Mesenchymal stem cell (in vitro differentiated cells and primary cell): ENCODE measurements around the gene ENO4.

Experiments
- DNase-seq: peaks from one replicate; pipeline ENCODE4 v3.0.0-alpha.2; 2013
- H2AFZ ChIP-seq: one replicate; pipeline ENCODE4 v1.6.1; 2013; ENCODE audit warnings: low read depth, mild to moderate bottlenecking, control low read depth, inconsistent platforms, low read length, moderate library complexity
- H2AK5ac ChIP-seq: 2 replicates; pipeline ENCODE4 v1.6.1; 2013; ENCODE audit warnings: low read length, moderate library complexity, mild to moderate bottlenecking, inconsistent platforms; ENCODE audit not compliant: severe bottlenecking
- H2BK120ac ChIP-seq: one replicate; pipeline ENCODE4 v1.6.1; 2013; ENCODE audit warnings: low read depth, mild to moderate bottlenecking, inconsistent platforms, low read length, moderate library complexity
- H2BK12ac ChIP-seq, 2 experiments: one replicate each; pipeline ENCODE4 v1.6.1; 2013; ENCODE audit warnings: inconsistent platforms in 2 of 2, low read length in 2 of 2, mild to moderate bottlenecking in 2 of 2, moderate library complexity in 2 of 2, control low read depth in 1 of 2
- H2BK15ac ChIP-seq: one replicate; pipeline ENCODE4 v1.6.1; 2013; ENCODE audit warnings: mild to moderate bottlenecking, low read depth, inconsistent platforms; ENCODE audit not compliant: poor library complexity, severe bottlenecking
- H2BK5ac ChIP-seq: 2 replicates; pipeline ENCODE4 v1.6.1; 2013; ENCODE audit warnings: low read depth, mild to moderate bottlenecking, low read length, control low read depth, inconsistent platforms; ENCODE audit not compliant: poor library complexity, severe bottlenecking
- H3K14ac ChIP-seq, 2 experiments: one replicate each; pipeline ENCODE4 v1.6.1; 2013; ENCODE audit warnings: inconsistent platforms in 2 of 2, low read length in 2 of 2, control low read depth in 1 of 2, mild to moderate bottlenecking in 1 of 2, moderate library complexity in 1 of 2
- H3K18ac ChIP-seq, 2 experiments: one replicate each; pipeline ENCODE4 v1.6.1; 2013; ENCODE audit warnings: inconsistent platforms in 2 of 2, low read length in 2 of 2, control low read depth in 1 of 2, low read depth in 1 of 2, mild to moderate bottlenecking in 1 of 2
- H3K23ac ChIP-seq, 2 experiments: one replicate each; pipeline ENCODE4 v1.6.1; 2013; ENCODE audit warnings: inconsistent platforms in 2 of 2, low read length in 2 of 2, mild to moderate bottlenecking in 2 of 2, moderate library complexity in 2 of 2, control low read depth in 1 of 2
- H3K27ac ChIP-seq: 2 replicates; pipeline ENCODE4 v1.5.1; 2013; ENCODE audit warnings: mild to moderate bottlenecking, moderate library complexity, low read length, control low read depth, inconsistent platforms; ENCODE audit not compliant: poor library complexity, severe bottlenecking
- H3K27me3 ChIP-seq, 2 experiments: 2 replicates each; pipeline versions ENCODE4 v1.6.1 to v1.7.0; 2013; ENCODE audit warnings: low read length in 2 of 2, mild to moderate bottlenecking in 2 of 2, moderate library complexity in 2 of 2, control low read depth in 1 of 2, inconsistent platforms in 1 of 2; ENCODE audit not compliant: control insufficient read depth in 1 of 2, insufficient read depth in 1 of 2
- H3K36me3 ChIP-seq, 2 experiments: 2 replicates each; pipeline versions ENCODE4 v1.6.1 to v1.7.0; 2013; ENCODE audit warnings: low read length in 2 of 2, control low read depth in 1 of 2, inconsistent platforms in 1 of 2, low read depth in 1 of 2, mild to moderate bottlenecking in 1 of 2; ENCODE audit not compliant: insufficient read depth in 2 of 2, control insufficient read depth in 1 of 2
- H3K4ac ChIP-seq, 2 experiments: one replicate each; pipeline ENCODE4 v1.6.1; 2013; ENCODE audit warnings: inconsistent platforms in 2 of 2, low read length in 2 of 2, mild to moderate bottlenecking in 2 of 2, moderate library complexity in 2 of 2, control low read depth in 1 of 2, low read depth in 1 of 2
- H3K4me1 ChIP-seq: 2 replicates; pipeline ENCODE4 v1.6.1; 2013; ENCODE audit warnings: low read depth, low read length, control low read depth; ENCODE audit not compliant: control insufficient read depth, insufficient read depth
- H3K4me2 ChIP-seq: 2 replicates; pipeline ENCODE4 v1.6.1; 2013; ENCODE audit warnings: low read length, mild to moderate bottlenecking, inconsistent platforms; ENCODE audit not compliant: poor library complexity, severe bottlenecking
- H3K4me3 ChIP-seq, 2 experiments: 2 replicates each; pipeline versions ENCODE4 v1.5.1 to v1.7.0; 2013; ENCODE audit warnings: low read length in 2 of 2, mild to moderate bottlenecking in 2 of 2, control low read depth in 1 of 2, low read depth in 1 of 2; ENCODE audit not compliant: insufficient read depth in 1 of 2
- H3K79me1 ChIP-seq: replicated peaks from 2 replicates; pipeline ENCODE4 v1.6.1; 2013; ENCODE audit warnings: mild to moderate bottlenecking, control low read depth, low read length, inconsistent platforms; ENCODE audit not compliant: poor library complexity, severe bottlenecking
- H3K9ac ChIP-seq: 2 replicates; pipeline ENCODE4 v1.7.0; 2013; ENCODE audit warnings: mild to moderate bottlenecking, low read length, moderate library complexity
- H3K9me3 ChIP-seq: 2 replicates; pipeline ENCODE4 v1.7.0; 2013; ENCODE audit warnings: mild to moderate bottlenecking, low read length; ENCODE audit not compliant: control insufficient read depth
- H4K8ac ChIP-seq: one replicate; pipeline ENCODE4 v1.6.1; 2013; ENCODE audit warnings: inconsistent platforms, mild to moderate bottlenecking, low read length, moderate library complexity
- H4K91ac ChIP-seq: one replicate; pipeline ENCODE4 v1.6.1; 2013; ENCODE audit warnings: mild to moderate bottlenecking, low read length, inconsistent platforms
- WGBS: methylation state at CpG from one replicate; pipeline ENCODE4 v1.1.7; 2013; ENCODE audit warnings: mixed read lengths; 5-methylcytosine and 5-hydroxymethylcytosine counted together

Gene ENO4

GRCh38 chr10:116873134-116873533, 23.8 kb downstream of the ENO4 start:
- H3K27ac ChIP-seq = no peak overlapping the region
- H3K4me3 ChIP-seq = no peak overlapping the region
- WGBS = 100% methylated on average over 1 of the region's 2 CpGs
- no peak overlapping the region for H3K18ac ChIP-seq
- no peaks in the 10 kb centered on the region for H3K79me1 ChIP-seq
- H3K36me3 ChIP-seq = no peaks in the 10 kb centered on the region
- H3K4me1 ChIP-seq = peaks cover 4% of the 10 kb centered on the region
- no peak overlapping the region for H2BK12ac ChIP-seq
- no peak overlapping the region for H3K9ac ChIP-seq
- no peak overlapping the region for H3K4me2 ChIP-seq
- H4K8ac ChIP-seq = no peak overlapping the region
- DNase-seq = no peak
- peaks cover 3 to 17% of the 10 kb centered on the region in 2 experiments for H3K27me3 ChIP-seq
- H2AK5ac ChIP-seq = no peak overlapping the region
- no peak overlapping the region for H3K4ac ChIP-seq
- H2BK5ac ChIP-seq = no peak overlapping the region
- no peak overlapping the region for H3K23ac ChIP-seq
- H2BK120ac ChIP-seq = no peak overlapping the region
- no peak overlapping the region for H4K91ac ChIP-seq
- no peak overlapping the region for H2AFZ ChIP-seq
- H3K9me3 ChIP-seq = no peaks in the 10 kb centered on the region
- H2BK15ac ChIP-seq = no peak overlapping the region
- no peak overlapping the region for H3K14ac ChIP-seq

- Histone ChIP-seq H3K9me3 (no peaks in the 10 kb centered on the region), H3K23ac (no peak overlapping the region), H3K4me1 (peaks cover 4% of the 10 kb centered on the region), H4K8ac (no peak overlapping the region), H3K4ac (no peak overlapping the region), H2AFZ (no peak overlapping the region), H2BK5ac (no peak overlapping the region), H2BK12ac (no peak overlapping the region), H2BK120ac (no peak overlapping the region), H3K4me3 (no peak overlapping the region), H2AK5ac (no peak overlapping the region), H3K9ac (no peak overlapping the region), H3K27me3 (peaks cover 3 to 19% of the 10 kb centered on the region in 2 experiments), H3K36me3 (no peaks in the 10 kb centered on the region), H3K4me2 (no peak overlapping the region), H3K18ac (no peak overlapping the region), H4K91ac (no peak overlapping the region), H3K27ac (no peak overlapping the region), H3K79me1 (no peaks in the 10 kb centered on the region), H3K14ac (no peak overlapping the region), H2BK15ac (no peak overlapping the region)
- DNase-seq = no peak
- 92% methylated on average over 2 of the region's 2 CpGs for WGBS
These were observed 26.6 kb downstream of the ENO4 start for GRCh38 chr10:116875897-116876296.

- H2BK5ac ChIP-seq = no peak overlapping the region
- H4K91ac ChIP-seq = no peak overlapping the region
- no peak overlapping the region for H2AFZ ChIP-seq
- H2AK5ac ChIP-seq = no peak overlapping the region
- no peak overlapping the region for H3K23ac ChIP-seq
- H2BK15ac ChIP-seq = no peak overlapping the region
- no peaks in the 10 kb centered on the region for H3K36me3 ChIP-seq
- H3K27me3 ChIP-seq = peaks cover 3 to 19% of the 10 kb centered on the region in 2 experiments
- H3K14ac ChIP-seq = no peak overlapping the region
- no peak overlapping the region for H4K8ac ChIP-seq
- no peak overlapping the region for H3K18ac ChIP-seq
- no peak overlapping the region for H3K4ac ChIP-seq
- no peak overlapping the region for H3K9ac ChIP-seq
- no peak for DNase-seq
- H3K4me2 ChIP-seq = no peak overlapping the region
- no peaks in the 10 kb centered on the region for H3K9me3 ChIP-seq
- H3K4me3 ChIP-seq = no peak overlapping the region
- no peaks in the 10 kb centered on the region for H3K79me1 ChIP-seq
- 85% methylated on average over 3 of the region's 3 CpGs for WGBS
- no peak overlapping the region for H2BK12ac ChIP-seq
- peaks cover 2% of the 10 kb centered on the region for H3K4me1 ChIP-seq
- H2BK120ac ChIP-seq = no peak overlapping the region
- no peak overlapping the region for H3K27ac ChIP-seq
These were observed 28.1 kb downstream of the ENO4 start for GRCh38 chr10:116877391-116877790.

- Histone ChIP-seq H3K27ac (no peak overlapping the region), H3K4me3 (no peak overlapping the region), H3K14ac (no peak overlapping the region), H4K91ac (no peak overlapping the region), H3K4ac (no peak overlapping the region), H3K4me1 (peaks cover 2% of the 10 kb centered on the region), H2BK12ac (no peak overlapping the region), H3K9me3 (no peaks in the 10 kb centered on the region), H2BK120ac (no peak overlapping the region), H4K8ac (no peak overlapping the region), H2AK5ac (no peak overlapping the region), H2AFZ (no peak overlapping the region), H3K18ac (no peak overlapping the region), H3K36me3 (no peaks in the 10 kb centered on the region), H3K9ac (no peak overlapping the region), H2BK5ac (no peak overlapping the region), H3K79me1 (no peaks in the 10 kb centered on the region), H2BK15ac (no peak overlapping the region), H3K23ac (no peak overlapping the region), H3K4me2 (no peak overlapping the region), H3K27me3 (peaks cover 3 to 19% of the 10 kb centered on the region in 2 experiments)
- DNase-seq = no peak
- 78% methylated on average over 2 of the region's 2 CpGs for WGBS
These were observed 28.8 kb downstream of the ENO4 start for GRCh38 chr10:116878123-116878522.
